Measurements from ENCODE around the gene MTURN.

MTURN gene

DNA sequence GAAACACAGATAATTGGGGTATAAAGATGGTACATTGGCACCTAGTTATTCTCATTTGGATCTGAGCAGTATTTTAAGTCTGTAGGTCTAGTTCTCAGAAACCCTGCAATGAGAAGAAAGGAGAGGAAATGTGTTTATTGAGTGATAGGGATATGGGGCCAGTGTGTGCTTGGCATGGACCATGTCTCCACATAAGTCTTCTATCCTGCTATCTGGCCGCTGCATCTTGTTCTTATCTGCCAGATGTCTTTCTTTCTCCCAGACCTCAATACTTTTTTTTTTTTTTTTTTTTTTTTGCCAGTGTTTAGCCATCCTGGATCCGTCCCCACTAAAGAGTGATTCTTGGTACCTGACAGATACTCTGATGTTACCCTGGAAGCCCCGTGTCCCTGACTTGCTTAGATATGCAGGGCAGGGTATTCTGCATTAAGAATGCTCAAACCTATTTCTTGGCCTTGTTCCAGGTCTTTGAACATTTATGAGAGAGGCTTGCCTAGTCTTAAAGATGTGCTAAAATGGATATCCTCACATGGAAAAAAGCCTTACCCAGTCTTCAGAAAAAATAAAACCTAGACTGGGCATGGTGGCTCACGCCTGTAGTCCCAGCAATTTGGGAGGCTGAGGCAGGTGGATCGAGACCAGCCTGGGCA lies 10.0 kb downstream of the MTURN start:
- Histone ChIP-seq H3K4me3 (ENCODE audit: low read length in 2 of 2) (no peak overlapping the region), H3K4ac (ENCODE audit: low read length) (no peak overlapping the region), H3K18ac (ENCODE audit: low read length) (no peak overlapping the region), H3K4me1 (ENCODE audit: control insufficient read depth in 2 of 2, insufficient read depth in 1 of 2, low read depth in 1 of 2, low read length in 2 of 2) (peaks cover 0 to 3% of the 10 kb centered on the region in 2 donors), H3K27ac (replicated peaks; ENCODE audit: low read length) (no peak overlapping the region), H3K36me3 (replicated peaks in 1 of 2; ENCODE audit: control insufficient read depth in 2 of 2, insufficient read depth in 2 of 2, low read length in 2 of 2) (no peaks in the 10 kb centered on the region), H3K9me3 (replicated peaks in 1 of 2; ENCODE audit: control insufficient read depth in 2 of 2, insufficient read depth in 1 of 2, low read depth in 1 of 2, low read length in 2 of 2) (no peaks in the 10 kb centered on the region), H2BK15ac (ENCODE audit: low read length) (no peak overlapping the region), H3K27me3 (ENCODE audit: control insufficient read depth in 3 of 3, insufficient read depth in 3 of 3, low read depth in 1 of 3, low read length in 3 of 3) (no peaks in the 10 kb centered on the region), H2AK5ac (ENCODE audit: low read depth, low read length) (no peak overlapping the region), H2BK5ac (ENCODE audit: low read length) (no peak overlapping the region), H3K9ac (ENCODE audit: low read depth, low read length, poor library complexity) (no peak overlapping the region), H3K4me2 (ENCODE audit: insufficient read depth, low read length, poor library complexity, severe bottlenecking) (no peak overlapping the region), H3K14ac (ENCODE audit: low read length) (no peak overlapping the region), H2AFZ (ENCODE audit: low read length) (no peak overlapping the region), H3K79me1 (ENCODE audit: low read depth, low read length) (no peaks in the 10 kb centered on the region), H2BK120ac (ENCODE audit: low read depth, low read length) (no peak overlapping the region), H4K91ac (ENCODE audit: low read depth, low read length, poor library complexity) (no peak overlapping the region), H2BK12ac (ENCODE audit: low read length) (no peak overlapping the region), H4K8ac (ENCODE audit: low read depth, low read length) (no peak overlapping the region), H3K23ac (ENCODE audit: low read depth, low read length, poor library complexity) (no peak overlapping the region)
- no peak for DNase-seq (ENCODE audit: low spot score)
- no CpG with 5 or more reads among the region's 5 CpGs for WGBS, 2 donors (ENCODE audit: extremely low coverage in 2 of 2, insufficient read length in 2 of 2, insufficient replicate concordance in 1 of 2)

DNA sequence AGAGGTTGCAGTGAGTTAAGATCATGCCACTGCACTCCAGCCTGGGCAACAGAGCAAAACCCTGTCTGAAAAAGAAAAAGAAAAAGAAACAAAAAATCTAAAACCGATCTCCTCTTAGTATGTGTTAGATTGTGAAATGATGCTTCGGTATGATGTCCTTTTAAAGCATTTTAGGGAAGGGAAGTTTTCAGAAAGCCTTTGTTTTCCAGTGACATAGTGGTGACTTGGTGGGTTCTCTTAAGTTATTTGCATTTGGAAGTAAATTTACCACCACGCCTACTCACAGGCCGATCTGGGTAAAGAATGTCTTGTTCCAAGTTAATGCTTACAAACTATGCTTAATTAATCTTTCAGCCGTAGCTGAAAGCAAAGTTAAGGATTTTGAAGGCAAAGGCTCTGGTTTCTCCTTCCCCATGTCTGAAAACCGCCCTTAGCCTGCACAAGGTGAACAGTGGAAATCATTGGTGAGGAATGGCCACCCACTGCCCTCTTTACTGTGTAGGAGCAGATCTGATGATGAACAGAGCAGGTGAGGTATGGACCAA lies 10.7 kb downstream of the MTURN start:
- no peak overlapping the region for H3K4me2 ChIP-seq (ENCODE audit: insufficient read depth, low read length, poor library complexity, severe bottlenecking)
- H2BK15ac ChIP-seq (ENCODE audit: low read length): no peak overlapping the region
- H3K27me3 ChIP-seq (ENCODE audit: control insufficient read depth in 3 of 3, insufficient read depth in 3 of 3, low read depth in 1 of 3, low read length in 3 of 3): no peaks in the 10 kb centered on the region
- H4K91ac ChIP-seq (ENCODE audit: low read depth, low read length, poor library complexity): no peak overlapping the region
- H2AK5ac ChIP-seq (ENCODE audit: low read depth, low read length): no peak overlapping the region
- no peak overlapping the region for H3K14ac ChIP-seq (ENCODE audit: low read length)
- H3K9ac ChIP-seq (ENCODE audit: low read depth, low read length, poor library complexity): no peak overlapping the region
- no peaks in the 10 kb centered on the region for H3K36me3 ChIP-seq (replicated peaks in 1 of 2; ENCODE audit: control insufficient read depth in 2 of 2, insufficient read depth in 2 of 2, low read length in 2 of 2)
- H3K79me1 ChIP-seq (ENCODE audit: low read depth, low read length): no peaks in the 10 kb centered on the region
- H2BK120ac ChIP-seq (ENCODE audit: low read depth, low read length): no peak overlapping the region
- WGBS, 2 donors (ENCODE audit: extremely low coverage in 2 of 2, insufficient read length in 2 of 2, insufficient replicate concordance in 1 of 2): no CpG with 5 or more reads among the region's 6 CpGs
- H3K18ac ChIP-seq (ENCODE audit: low read length): no peak overlapping the region
- H3K23ac ChIP-seq (ENCODE audit: low read depth, low read length, poor library complexity): no peak overlapping the region
- H4K8ac ChIP-seq (ENCODE audit: low read depth, low read length): no peak overlapping the region
- no peak overlapping the region for H3K4me3 ChIP-seq (ENCODE audit: low read length in 2 of 2)
- H2AFZ ChIP-seq (ENCODE audit: low read length): no peak overlapping the region
- no peak for DNase-seq (ENCODE audit: low spot score)
- H3K27ac ChIP-seq (replicated peaks; ENCODE audit: low read length): no peak overlapping the region
- no peak overlapping the region for H3K4ac ChIP-seq (ENCODE audit: low read length)
- no peaks in the 10 kb centered on the region for H3K9me3 ChIP-seq (replicated peaks in 1 of 2; ENCODE audit: control insufficient read depth in 2 of 2, insufficient read depth in 1 of 2, low read depth in 1 of 2, low read length in 2 of 2)
- H2BK12ac ChIP-seq (ENCODE audit: low read length): no peak overlapping the region
- peaks cover 0 to 3% of the 10 kb centered on the region in 2 donors for H3K4me1 ChIP-seq (ENCODE audit: control insufficient read depth in 2 of 2, insufficient read depth in 1 of 2, low read depth in 1 of 2, low read length in 2 of 2)
- no peak overlapping the region for H2BK5ac ChIP-seq (ENCODE audit: low read length)

DNA sequence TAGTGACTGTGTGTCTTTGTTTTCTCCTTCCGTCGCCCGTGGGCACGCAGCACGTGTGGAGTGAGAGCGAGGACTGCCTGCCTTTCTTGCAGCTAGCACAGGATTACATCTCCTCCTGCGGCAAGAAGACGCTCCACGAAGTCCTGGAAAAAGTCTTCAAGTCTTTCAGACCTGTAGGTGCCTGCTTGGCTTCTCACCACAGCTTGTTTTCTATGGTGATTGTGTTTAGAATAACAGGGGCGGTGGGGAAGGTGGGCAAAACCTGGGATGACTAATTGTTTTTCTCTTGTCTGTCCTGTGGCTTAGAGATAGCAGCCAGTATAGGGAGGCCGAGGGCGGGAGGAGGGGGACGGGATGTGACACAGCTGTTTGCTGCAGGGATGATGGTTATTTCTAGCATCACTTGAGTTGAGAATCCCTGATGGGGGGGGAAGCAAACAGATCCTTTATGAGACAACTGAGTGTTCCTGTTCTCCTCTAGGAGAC lies 11.4 kb downstream of the MTURN start:
- H3K27ac ChIP-seq (replicated peaks; ENCODE audit: low read length): no peak overlapping the region
- no peak overlapping the region for H4K8ac ChIP-seq (ENCODE audit: low read depth, low read length)
- H2BK12ac ChIP-seq (ENCODE audit: low read length): no peak overlapping the region
- no peak overlapping the region for H3K4me3 ChIP-seq (ENCODE audit: low read length in 2 of 2)
- no peak overlapping the region for H2BK15ac ChIP-seq (ENCODE audit: low read length)
- H3K4me2 ChIP-seq (ENCODE audit: insufficient read depth, low read length, poor library complexity, severe bottlenecking): no peak overlapping the region
- no peaks in the 10 kb centered on the region for H3K9me3 ChIP-seq (replicated peaks in 1 of 2; ENCODE audit: control insufficient read depth in 2 of 2, insufficient read depth in 1 of 2, low read depth in 1 of 2, low read length in 2 of 2)
- no peak overlapping the region for H2AFZ ChIP-seq (ENCODE audit: low read length)
- H3K27me3 ChIP-seq (ENCODE audit: control insufficient read depth in 3 of 3, insufficient read depth in 3 of 3, low read depth in 1 of 3, low read length in 3 of 3): no peaks in the 10 kb centered on the region
- no peak overlapping the region for H3K9ac ChIP-seq (ENCODE audit: low read depth, low read length, poor library complexity)
- H3K18ac ChIP-seq (ENCODE audit: low read length): no peak overlapping the region
- no CpG with 5 or more reads among the region's 13 CpGs for WGBS, 2 donors (ENCODE audit: extremely low coverage in 2 of 2, insufficient read length in 2 of 2, insufficient replicate concordance in 1 of 2)
- H3K4me1 ChIP-seq (ENCODE audit: control insufficient read depth in 2 of 2, insufficient read depth in 1 of 2, low read depth in 1 of 2, low read length in 2 of 2): peaks cover 0 to 3% of the 10 kb centered on the region in 2 donors
- no peak for DNase-seq (ENCODE audit: low spot score)
- no peak overlapping the region for H3K4ac ChIP-seq (ENCODE audit: low read length)
- H2BK120ac ChIP-seq (ENCODE audit: low read depth, low read length): no peak overlapping the region
- no peak overlapping the region for H3K23ac ChIP-seq (ENCODE audit: low read depth, low read length, poor library complexity)
- no peaks in the 10 kb centered on the region for H3K79me1 ChIP-seq (ENCODE audit: low read depth, low read length)
- H3K36me3 ChIP-seq (replicated peaks in 1 of 2; ENCODE audit: control insufficient read depth in 2 of 2, insufficient read depth in 2 of 2, low read length in 2 of 2): peaks cover 0 to 3% of the 10 kb centered on the region in 2 donors
- no peak overlapping the region for H4K91ac ChIP-seq (ENCODE audit: low read depth, low read length, poor library complexity)
- H2AK5ac ChIP-seq (ENCODE audit: low read depth, low read length): no peak overlapping the region
- no peak overlapping the region for H3K14ac ChIP-seq (ENCODE audit: low read length)
- H2BK5ac ChIP-seq (ENCODE audit: low read length): no peak overlapping the region

DNA sequence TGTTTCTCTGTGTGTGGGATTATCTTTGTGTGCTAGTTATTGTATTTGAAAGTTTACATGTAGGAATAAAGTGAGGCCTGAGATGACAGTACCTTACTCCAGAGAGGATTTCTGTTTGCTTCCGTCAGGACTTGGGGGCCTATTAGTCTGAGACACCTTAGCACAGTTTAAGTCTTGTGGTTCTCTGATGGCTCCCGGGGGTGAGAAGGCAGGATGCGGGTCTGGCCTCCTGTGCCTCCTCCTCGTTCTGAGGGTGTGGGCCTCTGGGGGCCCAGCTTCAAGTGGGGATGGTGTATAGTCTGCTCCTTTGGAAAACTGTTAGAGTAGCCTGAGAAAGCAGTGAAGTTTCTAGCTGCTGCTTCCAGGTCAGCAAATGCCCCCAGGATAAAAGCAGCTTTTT lies 12.4 kb downstream of the MTURN start:
- Histone ChIP-seq H3K27ac (replicated peaks; ENCODE audit: low read length) (no peak overlapping the region), H2BK120ac (ENCODE audit: low read depth, low read length) (no peak overlapping the region), H4K91ac (ENCODE audit: low read depth, low read length, poor library complexity) (no peak overlapping the region), H2BK12ac (ENCODE audit: low read length) (no peak overlapping the region), H3K4ac (ENCODE audit: low read length) (no peak overlapping the region), H3K9ac (ENCODE audit: low read depth, low read length, poor library complexity) (no peak overlapping the region), H3K4me1 (ENCODE audit: control insufficient read depth in 2 of 2, insufficient read depth in 1 of 2, low read depth in 1 of 2, low read length in 2 of 2) (peaks cover 0 to 3% of the 10 kb centered on the region in 2 donors), H3K4me3 (ENCODE audit: low read length in 2 of 2) (no peak overlapping the region), H3K79me1 (ENCODE audit: low read depth, low read length) (no peaks in the 10 kb centered on the region), H3K4me2 (ENCODE audit: insufficient read depth, low read length, poor library complexity, severe bottlenecking) (no peak overlapping the region), H3K27me3 (ENCODE audit: control insufficient read depth in 3 of 3, insufficient read depth in 3 of 3, low read depth in 1 of 3, low read length in 3 of 3) (no peaks in the 10 kb centered on the region), H2AFZ (ENCODE audit: low read length) (no peak overlapping the region), H2BK5ac (ENCODE audit: low read length) (no peak overlapping the region), H3K18ac (ENCODE audit: low read length) (no peak overlapping the region), H2BK15ac (ENCODE audit: low read length) (no peak overlapping the region), H4K8ac (ENCODE audit: low read depth, low read length) (no peak overlapping the region), H3K9me3 (replicated peaks in 1 of 2; ENCODE audit: control insufficient read depth in 2 of 2, insufficient read depth in 1 of 2, low read depth in 1 of 2, low read length in 2 of 2) (no peaks in the 10 kb centered on the region), H3K36me3 (replicated peaks in 1 of 2; ENCODE audit: control insufficient read depth in 2 of 2, insufficient read depth in 2 of 2, low read length in 2 of 2) (peaks cover 0 to 3% of the 10 kb centered on the region in 2 donors), H3K14ac (ENCODE audit: low read length) (no peak overlapping the region), H3K23ac (ENCODE audit: low read depth, low read length, poor library complexity) (no peak overlapping the region), H2AK5ac (ENCODE audit: low read depth, low read length) (no peak overlapping the region)
- WGBS, 2 donors (ENCODE audit: extremely low coverage in 2 of 2, insufficient read length in 2 of 2, insufficient replicate concordance in 1 of 2): no CpG with 5 or more reads among the region's 4 CpGs
- no peak for DNase-seq (ENCODE audit: low spot score)

All from neuronal stem cell (in vitro differentiated cells).